ENCODE measurements around the gene MINDY2.
A peak's percentile ranks its signal among the peaks of the same experiment; 100 is the strongest.

The MINDY2 gene

GRCh38 chr15:58771621-58772250 lies 634 bp downstream of the MINDY2 start:
- no peak for DNase-seq (ENCODE audit: low read depth)
- H3K4me3 ChIP-seq (ENCODE audit: low read depth, low read length) = peak overlapping the region; percentile 96
- TF ChIP-seq CTCF (IDR thresholded peaks at IDR 0.05; ENCODE audit: low read depth, low read length, missing control alignments) = no peak
- in situ Hi-C loops (cut with HindIII; ENCODE audit: low sequenced_read_pairs) = no loop called here

GRCh38 chr15:58773024-58773423 lies 1.9 kb downstream of the MINDY2 start:
- no peak for DNase-seq (ENCODE audit: low read depth)

GRCh38 chr15:58775402-58775801 lies 4.3 kb downstream of the MINDY2 start:
- in situ Hi-C loops (cut with HindIII; ENCODE audit: low sequenced_read_pairs) = no loop called here
- no peak for TF ChIP-seq CTCF (IDR thresholded peaks at IDR 0.05; ENCODE audit: low read depth, low read length, missing control alignments)
- no peak for DNase-seq (ENCODE audit: low read depth)
- no peak overlapping the region for H3K4me3 ChIP-seq (ENCODE audit: low read depth, low read length)

More at GRCh38 chr15:58773024-58773423, 1.9 kb downstream of the MINDY2 start:
- TF ChIP-seq CTCF (IDR thresholded peaks at IDR 0.05; ENCODE audit: low read depth, low read length, missing control alignments) = no peak
- in situ Hi-C loops (cut with HindIII; ENCODE audit: low sequenced_read_pairs) = no loop called here
- H3K4me3 ChIP-seq (ENCODE audit: low read depth, low read length) = peak overlapping the region; percentile 96

- TF ChIP-seq CTCF (IDR thresholded peaks at IDR 0.05; ENCODE audit: low read depth, low read length, missing control alignments) = no peak
- DNase-seq (ENCODE audit: low read depth) = no peak
- in situ Hi-C loops (cut with HindIII; ENCODE audit: low sequenced_read_pairs) = no loop called here
- H3K4me3 ChIP-seq (ENCODE audit: low read depth, low read length) = no peak overlapping the region
These were observed 6.0 kb downstream of the MINDY2 start for GRCh38 chr15:58777107-58777506.

GRCh38 chr15:58779554-58779953 lies 8.5 kb downstream of the MINDY2 start:
- DNase-seq (ENCODE audit: low read depth) = no peak
- no peak for TF ChIP-seq CTCF (IDR thresholded peaks at IDR 0.05; ENCODE audit: low read depth, low read length, missing control alignments)
- in situ Hi-C loops (cut with HindIII; ENCODE audit: low sequenced_read_pairs) = no loop called here
- H3K4me3 ChIP-seq (ENCODE audit: low read depth, low read length) = no peak overlapping the region

GRCh38 chr15:58785355-58785754 lies 14.3 kb downstream of the MINDY2 start:
- H3K4me3 ChIP-seq (ENCODE audit: low read depth, low read length) = no peak overlapping the region
- in situ Hi-C loops (cut with HindIII; ENCODE audit: low sequenced_read_pairs) = no loop called here
- no peak for TF ChIP-seq CTCF (IDR thresholded peaks at IDR 0.05; ENCODE audit: low read depth, low read length, missing control alignments)
- no peak for DNase-seq (ENCODE audit: low read depth)

Data from astrocyte of the cerebellum (primary cell).